OCI-LY7 (cell line): ENCODE results near the gene ABCA13. TPM values are rescaled to one million over a fixed set of nuclear protein-coding genes. Genes with fewer than 3 reads are reported as not detected.

Experiments used
- BruUV-seq: library from RNA; stranded (reverse); fragments of 400-500 nt; replicated peaks from 2 replicates; lab custom pipeline; 2021; lab: Mats Ljungman, UMichigan
- CTCF ChIA-PET: fragments of 300-600 bp; sonication (Branson Sonifier 250); formaldehyde crosslinking; loops from one replicate; lab custom pipeline; 2022; ENCODE audit warnings: antibody characterized with exemption; ENCODE audit not compliant: unreplicated experiment; lab: Charles Lee
- POLR2A ChIA-PET: fragments of 300-600 bp; sonication (Branson Sonifier 250); formaldehyde crosslinking; loops from one replicate; lab custom pipeline; 2022; ENCODE audit warnings: antibody characterized with exemption; lab: Charles Lee
- DNase-seq: peaks from one replicate; pipeline ENCODE4 v3.0.0-alpha.2; 2015; ENCODE audit warnings: low spot score
- H2AFZ ChIP-seq: fragments of 200-600 bp; sonication (generic), shearing (Covaris generic); 2 replicates; pipeline ENCODE4 v1.6.1; 2014; ENCODE audit warnings: mild to moderate bottlenecking, antibody characterized with exemption, low read length, moderate library complexity
- H3K27ac ChIP-seq: fragments of 200-600 bp; sonication (generic); 2 replicates; pipeline ENCODE4 v1.5.1; 2014; ENCODE audit warnings: mixed run types, low read depth, mild to moderate bottlenecking, moderate library complexity, low read length, inconsistent platforms; ENCODE audit not compliant: poor library complexity, severe bottlenecking
- H3K36me3 ChIP-seq: fragments of 200-600 bp; sonication (generic); 2 replicates; pipeline ENCODE4 v1.6.1; 2014; ENCODE audit warnings: mild to moderate bottlenecking, antibody characterized with exemption, low read length, moderate library complexity, mixed read lengths; ENCODE audit not compliant: insufficient read depth
- H3K4me1 ChIP-seq: fragments of 200-600 bp; sonication (generic); 2 replicates; pipeline ENCODE4 v1.5.1; 2014; ENCODE audit warnings: mild to moderate bottlenecking, low read length; ENCODE audit not compliant: insufficient read depth, poor library complexity, severe bottlenecking
- H3K4me2 ChIP-seq: fragments of 200-600 bp; sonication (generic); 2 replicates; pipeline ENCODE4 v1.6.1; 2014; ENCODE audit warnings: mild to moderate bottlenecking, low read length
- H3K4me3 ChIP-seq: fragments of 200-600 bp; sonication (generic); 2 replicates; pipeline ENCODE4 v1.5.1; 2014; ENCODE audit warnings: mild to moderate bottlenecking, low read depth, low read length; ENCODE audit not compliant: poor library complexity, severe bottlenecking
- H3K79me2 ChIP-seq: fragments of 200-600 bp; sonication (generic); 2 replicates; pipeline ENCODE4 v1.6.1; 2016; ENCODE audit warnings: low read depth, mild to moderate bottlenecking, low read length, moderate library complexity, mixed read lengths; ENCODE audit not compliant: insufficient read depth
- H3K9me2 ChIP-seq: fragments of 200-600 bp; sonication (generic); 2 replicates; pipeline ENCODE4 v1.6.1; 2016; ENCODE audit warnings: mild to moderate bottlenecking, low read length, mixed read lengths; ENCODE audit not compliant: insufficient read depth
- H3K9me3 ChIP-seq: fragments of 200-600 bp; sonication (generic); 2 replicates; pipeline ENCODE4 v1.6.1; 2014; ENCODE audit warnings: mild to moderate bottlenecking, mixed run types, low read length, mixed read lengths
- H4K20me1 ChIP-seq: fragments of 200-600 bp; sonication (generic); 2 replicates; pipeline ENCODE4 v1.6.1; 2014; ENCODE audit warnings: mild to moderate bottlenecking, antibody characterized with exemption, low read length, moderate library complexity, mixed read lengths; ENCODE audit not compliant: insufficient read depth
- EZH2phosphoT487 ChIP-seq: fragments of 200-600 bp; sonication (generic); IDR thresholded peaks from 2 replicates; pipeline ENCODE4 v1.6.1; 2018; ENCODE audit warnings: low read depth, borderline replicate concordance, mild to moderate bottlenecking, mixed run types, antibody characterized with exemption, low read length, moderate library complexity, mixed read lengths
- intact Hi-C: fragments of 100-400 bp; cut with micrococcal nuclease; formaldehyde crosslinking; loops from one replicate; pipeline ENCODE4 v1.10.0; 2022; ENCODE audit not compliant: unreplicated experiment
- total RNA-seq, 2 experiments: library from RNA; depleted of rRNA in 1 of 2; stranded (reverse); fragments of >200 nt in 1 of 2; shearing (Covaris generic) in 1 of 2; gene quantifications; 2 replicates each; pipeline ENCODE4 v1.2.3, GENCODE V29; 2014 to 2022
- TF ChIP-seq, protein P1 (sequence below): fragments of 200-600 bp; sonication (generic); conservative IDR thresholded peaks from 2 replicates; pipeline ENCODE4 v1.5.1; 2014; ENCODE audit warnings: mild to moderate bottlenecking, antibody characterized with exemption, low read length, moderate library complexity, mixed read lengths

ABCA13 gene
- total RNA-seq, 2 experiments from 2014 or later = not detected

DNA sequence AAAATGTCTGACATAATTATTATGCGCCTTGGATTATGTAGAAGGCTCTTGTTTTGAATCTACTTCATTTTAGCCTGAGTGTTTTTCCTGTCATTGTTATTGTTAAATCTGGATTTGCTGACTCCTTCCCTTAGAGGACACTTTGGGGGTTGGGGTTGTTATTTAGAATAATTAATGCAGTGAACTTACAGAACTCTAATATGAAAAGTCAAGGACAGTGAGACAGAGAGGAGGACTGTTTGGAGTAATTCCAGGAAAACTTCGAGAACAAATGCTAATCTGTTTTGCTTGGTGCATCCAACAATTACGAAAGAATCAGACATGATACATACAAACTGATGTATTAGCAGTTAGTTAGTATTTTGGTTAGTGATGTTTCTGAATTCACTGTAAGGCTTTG is 146.1 kb downstream of the ABCA13 start:
- no peak overlapping the region for H2AFZ ChIP-seq
- no peaks in the 10 kb centered on the region for H4K20me1 ChIP-seq
- H3K4me3 ChIP-seq = no peak overlapping the region
- no peaks in the 10 kb centered on the region for H3K4me1 ChIP-seq
- TF ChIP-seq EZH2phosphoT487 = no peak
- TF ChIP-seq, protein P1, sequence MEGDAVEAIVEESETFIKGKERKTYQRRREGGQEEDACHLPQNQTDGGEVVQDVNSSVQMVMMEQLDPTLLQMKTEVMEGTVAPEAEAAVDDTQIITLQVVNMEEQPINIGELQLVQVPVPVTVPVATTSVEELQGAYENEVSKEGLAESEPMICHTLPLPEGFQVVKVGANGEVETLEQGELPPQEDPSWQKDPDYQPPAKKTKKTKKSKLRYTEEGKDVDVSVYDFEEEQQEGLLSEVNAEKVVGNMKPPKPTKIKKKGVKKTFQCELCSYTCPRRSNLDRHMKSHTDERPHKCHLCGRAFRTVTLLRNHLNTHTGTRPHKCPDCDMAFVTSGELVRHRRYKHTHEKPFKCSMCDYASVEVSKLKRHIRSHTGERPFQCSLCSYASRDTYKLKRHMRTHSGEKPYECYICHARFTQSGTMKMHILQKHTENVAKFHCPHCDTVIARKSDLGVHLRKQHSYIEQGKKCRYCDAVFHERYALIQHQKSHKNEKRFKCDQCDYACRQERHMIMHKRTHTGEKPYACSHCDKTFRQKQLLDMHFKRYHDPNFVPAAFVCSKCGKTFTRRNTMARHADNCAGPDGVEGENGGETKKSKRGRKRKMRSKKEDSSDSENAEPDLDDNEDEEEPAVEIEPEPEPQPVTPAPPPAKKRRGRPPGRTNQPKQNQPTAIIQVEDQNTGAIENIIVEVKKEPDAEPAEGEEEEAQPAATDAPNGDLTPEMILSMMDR = no peak
- no peak overlapping the region for H3K4me2 ChIP-seq
- POLR2A ChIA-PET = no interaction called here
- no peaks in the 10 kb centered on the region for H3K36me3 ChIP-seq
- no peaks in the 10 kb centered on the region for H3K79me2 ChIP-seq
- BruUV-seq = no TSS peak
- H3K9me3 ChIP-seq = no peaks in the 10 kb centered on the region
- no peaks in the 10 kb centered on the region for H3K9me2 ChIP-seq
- H3K27ac ChIP-seq = no peak overlapping the region
- CTCF ChIA-PET = no interaction called here
- intact Hi-C loops = no loop called here
- DNase-seq = no peak

GRCh38 chr7:48321319-48322010 is 150.2 kb downstream of the ABCA13 start:
- Histone ChIP-seq H3K36me3 (no peaks in the 10 kb centered on the region), H2AFZ (no peak overlapping the region), H3K9me3 (no peaks in the 10 kb centered on the region; the same call in 1 of the 2 replicates), H3K79me2 (no peaks in the 10 kb centered on the region), H3K27ac (no peak overlapping the region), H3K9me2 (no peaks in the 10 kb centered on the region), H4K20me1 (no peaks in the 10 kb centered on the region), H3K4me3 (no peak overlapping the region), H3K4me2 (no peak overlapping the region), H3K4me1 (no peaks in the 10 kb centered on the region)
- POLR2A ChIA-PET = no interaction called here
- no peak for DNase-seq
- BruUV-seq = no TSS peak
- intact Hi-C loops = no loop called here
- TF ChIP-seq, protein P1 = no peak
- no peak for TF ChIP-seq EZH2phosphoT487
- CTCF ChIA-PET = no interaction called here

- Histone ChIP-seq H3K4me2 (no peak overlapping the region), H3K9me3 (no peaks in the 10 kb centered on the region), H3K27ac (no peak overlapping the region), H3K36me3 (no peaks in the 10 kb centered on the region), H3K9me2 (no peaks in the 10 kb centered on the region), H3K4me1 (no peaks in the 10 kb centered on the region), H4K20me1 (no peaks in the 10 kb centered on the region), H3K4me3 (no peak overlapping the region), H2AFZ (no peak overlapping the region), H3K79me2 (no peaks in the 10 kb centered on the region)
- intact Hi-C loops = no loop called here
- peak; percentile 11 for DNase-seq
- BruUV-seq = no TSS peak
- ChIA-PET CTCF (no interaction called here), POLR2A (interaction anchor here (1.6 kb wide), 1 partner anchor 25 kb away, joined by 4 read pairs; no protein-coding TSS in a partner anchor)
- TF ChIP-seq EZH2phosphoT487 = no peak
- TF ChIP-seq, protein P1 = peak; percentile 71
These were observed 165.9 kb downstream of the ABCA13 start for GRCh38 chr7:48337012-48337621.
